ENCODE data around the gene HELZ.

Gene HELZ

DNA sequence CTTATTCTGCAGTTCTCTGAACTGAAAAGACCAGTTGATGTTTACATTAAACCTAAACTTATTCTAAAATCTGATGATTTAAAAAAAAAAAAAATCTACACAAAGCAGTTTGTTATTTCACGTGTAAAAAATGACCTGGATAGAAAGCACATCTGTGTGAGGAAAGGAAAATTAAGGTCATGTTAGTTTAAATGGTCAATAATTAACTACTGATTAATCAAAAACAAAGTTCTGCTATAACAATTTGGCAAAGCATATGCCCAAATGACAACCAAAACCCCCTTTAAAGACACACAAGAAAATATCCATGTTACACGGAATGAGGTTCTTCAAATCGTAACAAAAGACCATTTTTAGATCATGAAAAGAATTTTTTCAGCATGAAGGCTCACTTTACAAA, 170.2 kb downstream of the HELZ start:
- no peak for DNase-seq (ENCODE audit: low spot score)

DNA sequence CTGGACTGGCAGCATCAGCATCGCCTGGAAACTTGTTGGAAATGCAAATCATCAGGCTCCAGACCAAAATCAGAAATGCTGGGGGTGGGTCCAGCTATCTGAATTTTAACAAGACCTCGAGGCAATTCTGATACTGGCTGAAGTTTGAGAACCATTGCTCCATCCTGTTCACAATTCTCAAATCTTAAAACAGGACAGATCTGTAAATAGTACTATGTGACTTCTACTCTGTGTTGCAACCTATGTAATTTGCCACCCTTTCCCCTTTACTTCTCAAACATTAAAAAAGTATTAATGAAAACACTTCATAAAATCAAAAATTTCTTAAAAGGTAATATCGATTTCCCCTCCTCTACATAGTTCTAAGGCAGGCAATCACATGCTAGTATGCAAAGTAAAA, 172.1 kb downstream of the HELZ start:
- no peak for DNase-seq (ENCODE audit: low spot score)

DNA sequence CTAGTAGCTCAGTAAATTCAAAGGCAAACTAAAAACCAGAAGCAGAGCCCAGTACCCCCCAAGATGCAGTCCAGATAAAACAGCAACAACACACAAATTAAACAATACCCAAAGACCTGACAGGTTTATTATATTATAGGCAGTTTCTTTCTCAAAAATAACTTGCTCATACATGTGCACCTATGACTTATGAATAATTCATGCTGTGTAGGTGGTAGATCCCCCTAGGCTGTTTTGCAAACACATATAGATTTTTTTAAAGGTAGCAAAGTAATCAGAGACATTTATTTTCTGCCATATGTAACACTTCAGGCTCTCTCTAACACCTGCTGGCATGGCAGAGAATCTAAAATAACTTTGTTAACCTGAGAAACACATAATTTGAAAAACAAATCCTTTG, 173.4 kb downstream of the HELZ start:
- DNase-seq (ENCODE audit: low spot score), result no peak

DNA sequence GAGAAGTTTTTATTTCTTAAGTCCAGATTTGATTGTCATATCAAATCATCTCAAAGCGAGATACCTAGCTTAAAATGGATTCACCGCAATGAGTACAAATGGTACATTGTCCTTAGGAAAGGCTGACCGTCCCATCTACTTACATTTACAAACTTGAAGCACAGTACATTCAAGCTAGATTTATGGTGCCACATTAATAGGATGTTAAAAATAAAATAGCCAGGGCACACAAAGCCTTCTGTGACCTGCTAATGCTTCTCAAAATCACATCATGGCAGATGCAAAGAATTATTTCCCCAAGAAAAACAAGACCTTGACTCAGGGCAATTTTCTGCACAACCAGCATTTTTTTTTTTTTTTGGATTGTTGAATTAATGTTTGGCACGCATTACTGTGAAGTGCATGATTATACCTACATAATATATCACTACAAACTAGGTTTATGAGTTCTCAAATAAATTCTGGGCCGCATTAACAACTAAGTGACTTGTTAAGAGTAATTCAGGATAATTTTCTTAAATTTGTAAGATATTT, 175.3 kb downstream of the HELZ start:
- DNase-seq (ENCODE audit: low spot score), result no peak

DNA sequence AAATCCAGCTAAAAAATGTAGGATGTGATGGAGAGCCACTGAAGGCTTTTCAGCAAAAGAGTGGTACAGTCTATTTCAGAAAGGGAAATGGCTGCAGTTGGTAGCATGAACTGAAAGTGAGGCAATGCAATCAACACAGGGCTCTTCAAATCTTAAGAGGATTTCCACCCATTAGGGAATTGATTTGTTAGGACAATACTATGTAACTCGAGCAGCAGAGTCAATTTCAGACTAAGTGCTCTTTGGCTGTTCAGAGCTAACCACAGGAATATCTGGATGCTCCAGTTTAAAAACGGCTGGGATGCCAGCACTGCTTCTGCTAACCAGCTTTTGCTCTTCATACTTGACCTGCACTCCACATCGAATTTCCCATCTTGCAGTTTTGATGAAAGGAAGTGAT, 176.0 kb downstream of the HELZ start:
- DNase-seq (ENCODE audit: low spot score), result no peak

DNA sequence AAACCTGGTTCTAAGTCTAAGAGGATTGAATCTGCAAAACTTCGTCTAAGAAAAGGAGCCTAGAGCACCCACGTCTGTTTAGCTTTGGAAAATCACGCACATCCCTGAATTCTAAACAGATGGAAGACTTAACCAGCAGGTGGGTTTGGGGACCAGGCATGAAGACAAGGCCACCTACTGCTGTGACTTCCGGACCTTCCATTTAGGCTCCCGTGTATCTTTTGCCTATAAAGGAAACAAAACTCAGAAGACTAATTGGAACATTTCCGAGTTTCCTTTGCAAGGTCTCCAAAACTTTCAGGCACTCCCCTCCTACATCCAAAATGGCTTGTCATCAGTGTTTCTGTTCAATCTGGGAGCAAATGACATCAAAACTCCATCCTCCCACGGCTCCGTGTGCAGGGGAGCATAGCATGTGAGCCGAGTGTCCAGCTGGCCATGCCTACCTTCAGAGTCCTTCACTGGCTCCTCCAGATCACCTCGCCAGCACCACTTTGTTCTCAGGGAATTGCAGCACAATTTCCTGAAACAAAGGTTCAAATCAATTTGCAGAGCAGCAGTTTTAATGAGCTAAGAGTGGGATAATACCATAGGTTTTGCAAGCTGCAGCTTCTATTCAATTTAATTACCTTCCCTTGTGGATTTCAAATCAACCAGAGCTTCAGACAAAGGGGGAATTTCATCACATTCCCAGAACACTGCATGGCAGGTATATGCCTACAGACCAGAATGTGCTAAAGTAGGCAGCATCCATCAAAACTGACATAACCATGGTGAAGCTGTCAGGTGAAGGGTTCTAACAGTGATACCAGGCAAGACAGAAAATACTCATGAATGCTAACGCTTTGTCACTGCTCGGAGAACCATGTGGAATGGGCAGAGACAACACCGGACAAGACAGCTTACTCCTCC, 177.2 kb downstream of the HELZ start:
- no peak for DNase-seq (ENCODE audit: low spot score)

DNA sequence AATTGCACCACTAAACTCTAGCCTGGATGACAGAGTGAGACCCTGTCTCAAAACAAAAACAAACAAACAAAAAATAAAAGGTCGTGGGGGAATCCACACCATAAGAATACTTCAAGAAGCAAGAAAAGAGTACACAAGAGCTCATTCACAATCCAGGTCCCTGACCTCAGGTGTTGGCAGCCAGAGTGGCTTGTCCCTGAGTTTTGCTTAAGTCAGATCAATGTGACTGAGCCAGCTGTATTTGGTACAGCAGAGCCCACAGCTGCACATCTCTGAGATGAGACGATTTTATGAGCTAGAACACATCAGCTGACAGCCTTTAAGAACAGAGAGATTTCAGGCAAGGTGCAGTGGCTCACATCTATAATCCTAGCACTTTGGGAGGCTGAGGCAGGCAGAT, 178.3 kb downstream of the HELZ start:
- no peak for DNase-seq (ENCODE audit: low spot score)

DNA sequence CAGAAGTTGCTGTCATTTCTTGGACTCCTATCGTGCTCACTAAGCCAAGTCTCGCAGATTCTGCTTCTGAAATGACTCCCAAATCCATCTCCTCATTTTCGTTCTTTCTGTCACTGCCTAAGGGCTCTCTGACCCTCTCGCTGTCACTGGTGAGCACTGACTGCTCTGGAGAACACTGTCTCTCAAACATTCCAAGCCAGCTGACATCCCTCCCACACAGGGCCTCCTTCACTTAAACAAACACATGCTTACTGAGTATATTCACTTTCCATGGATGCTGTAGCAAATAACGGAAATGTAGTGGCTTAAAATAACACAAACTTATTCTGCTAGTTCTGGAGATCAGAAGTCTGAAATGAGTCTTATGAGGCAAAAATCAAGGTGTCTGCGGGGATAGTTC, 181.9 kb downstream of the HELZ start:
- DNase-seq (ENCODE audit: low spot score), result peak; percentile 38

DNA sequence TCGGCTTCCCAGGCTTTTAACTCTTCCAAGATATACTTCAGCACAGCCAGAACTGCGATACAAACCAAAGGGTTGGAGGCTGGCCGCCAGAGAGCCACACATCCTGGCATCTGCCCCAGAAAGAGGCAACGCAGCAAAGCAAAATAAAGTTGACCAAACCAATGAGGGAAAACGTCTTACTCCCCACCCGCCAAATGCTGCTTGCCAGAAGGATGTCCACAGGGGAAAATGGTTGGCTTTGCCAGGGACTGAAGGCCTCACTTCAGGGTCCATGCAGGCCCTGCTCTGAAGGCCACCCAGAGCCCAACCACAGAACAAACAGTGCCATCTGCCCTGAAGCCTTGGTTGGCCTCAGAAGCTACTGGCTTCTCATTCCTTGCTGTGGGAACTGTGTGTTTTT, 185.6 kb downstream of the HELZ start:
- no peak for DNase-seq (ENCODE audit: low spot score)

DNA sequence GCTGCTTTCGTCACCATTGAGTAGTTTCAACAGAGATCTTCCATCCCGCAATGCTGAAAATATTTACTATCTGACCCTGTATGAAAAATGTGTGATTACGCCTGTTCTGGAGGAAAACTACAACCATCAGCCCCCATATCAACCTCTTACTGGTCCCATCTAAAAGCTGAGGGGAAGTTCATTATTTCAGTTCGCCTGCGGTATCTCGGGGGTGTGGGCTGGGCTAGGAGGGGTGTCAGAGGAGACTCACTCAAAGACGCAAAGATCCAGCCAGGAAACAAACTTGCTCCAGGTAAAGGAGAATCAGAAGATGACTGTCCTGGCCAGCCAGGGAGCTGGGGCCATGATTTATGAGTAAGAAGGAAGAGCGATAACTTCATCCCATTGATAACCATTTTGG, 187.0 kb downstream of the HELZ start:
- DNase-seq (ENCODE audit: low spot score), result no peak

DNA sequence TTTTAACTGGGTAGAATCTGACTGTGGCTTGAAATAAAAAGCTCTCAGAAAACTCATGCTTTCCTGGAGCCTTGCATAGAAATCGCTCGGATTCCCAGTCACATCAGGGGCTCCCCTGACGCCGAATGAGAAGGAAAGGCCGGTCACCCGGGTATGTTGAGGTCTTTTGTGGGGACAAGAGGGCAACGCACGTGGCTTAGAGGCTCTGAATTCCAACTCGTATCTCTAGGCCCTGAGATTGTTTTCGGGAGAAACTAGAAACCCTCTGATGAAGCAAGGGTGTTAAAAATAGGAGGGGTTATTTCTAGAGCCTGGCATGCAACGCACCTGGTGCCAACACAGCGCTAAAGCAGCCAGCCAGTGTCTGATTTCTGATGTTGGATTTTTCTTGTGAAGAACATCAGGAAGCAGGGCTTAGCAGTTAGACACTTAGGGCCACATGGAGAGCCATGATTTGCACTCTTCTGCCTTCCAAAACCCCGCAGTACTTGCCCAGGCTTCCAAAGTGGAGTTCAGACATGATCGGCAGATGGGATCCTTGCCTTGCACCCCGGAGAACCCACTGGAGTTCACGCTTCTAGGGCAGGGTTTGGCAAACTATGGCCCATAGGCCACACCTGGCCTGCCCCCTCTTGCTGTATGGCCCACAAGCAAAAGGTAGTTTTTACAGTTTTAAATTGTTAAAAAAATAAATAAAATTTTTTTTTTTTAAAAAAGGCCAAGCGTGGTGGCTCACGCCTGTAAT, 188.1 kb downstream of the HELZ start:
- no peak for DNase-seq (ENCODE audit: low spot score)

DNA sequence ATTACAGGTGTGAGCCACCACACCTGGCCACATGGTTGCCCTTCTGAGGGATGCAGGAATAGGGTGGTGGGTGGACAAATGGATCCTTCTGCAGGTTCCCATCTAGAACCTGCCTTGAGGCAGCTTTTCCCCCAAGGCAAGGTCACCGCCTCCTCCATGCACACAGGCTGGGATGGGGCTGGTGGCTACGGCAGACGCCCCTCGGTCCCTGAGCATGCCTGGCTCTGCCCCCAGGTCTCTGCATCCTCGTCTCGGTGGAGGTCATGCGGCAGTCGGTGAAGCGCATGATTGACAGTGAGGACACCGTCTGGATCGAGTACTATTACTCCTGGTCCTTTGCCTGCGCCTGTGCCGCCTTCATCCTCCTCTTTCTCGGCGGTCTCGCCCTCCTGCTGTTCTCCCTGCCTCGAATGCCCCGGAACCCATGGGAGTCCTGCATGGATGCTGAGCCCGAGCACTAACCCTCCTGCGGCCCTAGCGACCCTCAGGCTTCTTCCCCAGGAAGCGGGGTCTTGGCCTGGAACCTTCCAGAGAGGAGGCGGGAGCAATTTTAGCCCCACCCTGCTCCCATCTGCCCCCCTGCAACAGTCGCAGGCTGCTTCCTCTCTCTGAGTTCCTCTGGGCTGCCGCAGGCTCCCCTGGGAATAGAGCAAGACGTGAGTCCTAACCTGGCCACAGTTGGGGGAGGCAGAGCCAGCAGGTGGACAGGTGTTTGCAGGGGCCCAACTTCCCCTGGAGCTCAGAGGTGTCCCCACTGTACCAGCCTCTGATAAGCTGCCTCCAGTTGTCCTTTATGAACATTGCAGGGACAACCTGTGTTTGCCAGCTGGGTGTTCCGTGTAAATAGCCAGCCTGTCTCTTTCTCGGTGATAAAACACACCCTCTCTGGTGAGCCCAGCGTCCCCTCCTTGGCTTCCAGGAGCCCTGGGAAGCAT, 188.9 kb downstream of the HELZ start:
- no peak for DNase-seq (ENCODE audit: low spot score)

DNA sequence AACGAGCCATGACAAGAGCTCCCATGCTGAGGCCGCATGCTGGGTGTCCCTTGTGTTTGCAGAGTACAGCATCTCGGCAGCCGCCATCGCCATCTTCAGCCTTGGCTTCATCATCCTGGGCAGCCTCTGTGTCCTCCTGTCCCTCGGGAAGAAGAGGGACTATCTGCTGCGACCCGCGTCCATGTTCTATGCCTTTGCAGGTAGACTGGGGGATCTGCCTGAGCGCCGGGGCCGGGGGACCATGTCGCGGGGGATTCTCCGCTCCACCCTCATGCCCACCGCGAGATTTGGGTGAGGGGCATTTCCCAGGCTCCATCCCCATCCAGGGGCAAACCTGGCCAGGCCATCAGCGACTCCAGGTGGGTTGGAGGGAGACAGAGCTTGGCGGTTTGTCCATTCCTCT, 190.0 kb downstream of the HELZ start:
- DNase-seq (ENCODE audit: low spot score), result no peak

DNA sequence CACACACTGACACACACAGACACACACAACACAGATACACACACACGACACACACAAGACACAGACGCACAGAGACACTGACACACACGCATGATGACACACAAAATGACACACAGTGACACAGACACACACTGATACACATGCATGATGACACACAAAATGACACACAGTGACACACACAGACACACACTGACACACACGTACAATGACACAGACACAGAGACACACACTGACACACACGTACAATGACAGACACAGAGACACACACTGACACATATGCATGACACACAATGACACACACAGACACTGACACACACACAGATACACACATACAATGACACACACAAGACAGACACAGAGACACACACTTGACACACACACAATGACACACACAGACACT, 190.4 kb downstream of the HELZ start:
- DNase-seq (ENCODE audit: low spot score), result no peak

DNA sequence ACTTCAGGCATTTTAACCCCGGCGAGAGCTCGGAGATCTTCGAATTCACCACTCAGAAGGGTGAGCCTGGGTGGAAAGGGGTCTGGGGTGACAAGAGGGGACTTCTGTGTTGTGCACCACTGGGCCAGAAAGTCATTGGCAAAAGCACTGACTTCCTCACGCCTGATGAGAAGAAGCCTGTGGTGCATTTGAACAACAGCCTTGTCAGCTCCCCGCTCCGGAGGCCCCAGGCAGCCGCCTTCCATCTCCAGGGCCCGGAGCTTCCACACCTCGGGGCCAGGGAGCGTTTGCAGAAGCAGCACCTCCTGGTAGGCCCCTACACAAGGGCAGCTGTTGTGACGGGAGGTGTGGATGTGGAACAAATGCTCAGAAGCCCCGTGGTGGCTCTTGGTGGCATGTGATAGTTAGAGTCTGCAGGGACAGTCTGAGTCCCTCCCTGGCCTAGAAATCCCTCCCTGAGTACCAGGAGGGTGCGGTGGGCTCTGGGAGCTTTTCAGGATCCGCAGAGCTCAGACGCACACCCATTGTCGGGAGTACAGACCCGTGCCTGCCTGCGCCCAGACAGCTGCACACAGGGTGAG, 190.9 kb downstream of the HELZ start:
- no peak for DNase-seq (ENCODE audit: low spot score)

DNA sequence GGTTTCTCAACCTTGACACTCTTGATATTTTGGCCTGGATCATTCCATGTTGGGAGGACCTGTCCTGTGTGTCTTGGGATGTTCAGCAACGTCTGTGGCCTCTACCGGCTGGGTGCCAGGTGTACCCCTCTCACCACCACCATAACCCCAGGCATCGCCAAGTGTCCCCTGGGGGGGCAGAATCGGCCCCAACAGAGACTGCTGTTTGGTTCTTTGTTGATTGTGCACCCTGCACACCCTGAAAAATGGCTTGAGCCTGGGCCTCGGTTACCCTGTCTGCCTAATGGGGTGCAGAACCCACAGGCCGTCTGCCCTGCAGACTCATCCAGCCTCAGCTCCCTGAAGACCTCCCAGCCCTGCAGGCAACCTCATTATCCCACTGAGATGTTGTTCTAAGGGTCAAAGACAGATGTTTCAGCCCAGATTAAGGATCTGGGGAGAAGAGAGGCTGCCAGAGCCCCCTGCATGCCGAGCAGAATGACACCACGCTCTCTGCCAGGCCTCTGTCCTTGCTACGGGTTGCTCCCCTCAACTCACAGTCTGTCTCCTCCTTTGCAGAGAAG, 191.5 kb downstream of the HELZ start:
- no peak for DNase-seq (ENCODE audit: low spot score)

DNA sequence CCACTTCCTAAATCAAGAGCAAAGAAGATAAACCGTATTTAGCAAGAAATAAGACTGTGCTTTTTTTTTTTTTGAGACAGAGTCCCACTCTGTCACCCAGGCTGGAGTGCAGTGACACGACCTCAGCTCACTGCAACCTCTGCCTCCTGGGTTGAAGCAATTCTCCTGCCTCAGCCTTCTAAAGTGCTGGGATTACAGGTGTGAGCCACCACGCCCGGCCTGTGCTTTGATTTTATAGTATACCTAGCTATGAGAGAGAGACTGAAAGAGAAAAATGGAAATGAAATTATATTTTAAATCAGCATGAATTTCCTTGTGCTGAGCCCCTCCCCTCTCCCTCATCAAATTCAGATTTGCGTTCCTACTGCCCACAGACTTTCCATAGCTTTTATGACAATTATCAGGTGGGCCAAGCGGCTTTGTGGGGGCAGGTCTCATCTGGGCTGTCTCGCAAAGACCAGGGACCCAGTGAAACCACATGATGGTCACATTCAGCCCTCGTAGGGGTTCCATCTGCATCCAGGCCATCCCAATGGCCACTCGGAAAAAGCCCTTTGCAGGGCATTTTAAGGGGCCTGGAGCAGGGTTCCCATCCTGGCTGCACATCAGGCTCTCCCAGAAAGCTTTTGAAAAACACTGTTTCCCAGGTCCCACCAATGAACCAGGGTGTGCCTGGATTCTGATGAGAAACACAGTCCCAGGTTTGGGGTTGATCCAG, 192.1 kb downstream of the HELZ start:
- no peak for DNase-seq (ENCODE audit: low spot score)

DNA sequence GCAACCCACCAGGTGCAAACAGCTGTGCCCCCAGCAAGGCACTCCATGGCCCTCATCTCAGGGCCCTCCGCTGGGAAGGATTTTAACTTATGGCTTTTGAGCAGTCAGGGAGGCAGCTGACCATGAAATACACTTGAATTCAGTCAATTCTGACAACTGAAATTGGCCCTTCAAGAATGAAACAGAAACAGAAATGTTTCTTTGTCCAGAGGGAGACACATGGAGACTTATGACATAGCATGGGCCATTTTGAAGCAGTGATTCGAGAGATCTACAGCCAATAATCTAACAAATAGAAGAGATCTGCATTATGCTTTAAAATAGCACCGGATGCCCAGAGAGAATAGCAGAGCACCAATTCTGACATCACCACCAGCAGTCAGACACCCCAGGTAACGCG, 193.2 kb downstream of the HELZ start:
- no peak for DNase-seq (ENCODE audit: low spot score)

DNA sequence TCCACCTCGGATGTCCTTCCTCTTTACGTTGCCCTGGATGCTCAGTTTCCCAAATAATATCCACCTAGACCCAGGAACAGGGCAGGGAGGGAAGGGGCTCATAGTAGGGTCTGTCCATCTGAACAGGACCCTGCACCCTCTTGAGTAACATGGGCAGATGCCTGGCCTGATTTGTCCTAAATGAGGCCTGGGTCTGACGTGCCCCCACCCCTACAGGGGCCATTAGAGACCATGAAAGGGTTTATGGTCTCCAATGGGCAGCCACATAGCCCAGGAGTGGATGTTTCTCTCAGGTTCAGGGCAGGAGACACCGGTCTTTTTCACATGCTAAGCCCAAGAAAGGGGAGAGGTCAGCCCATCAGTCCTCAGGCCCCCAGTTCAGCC, 193.8 kb downstream of the HELZ start:
- DNase-seq (ENCODE audit: low spot score), result no peak

DNA sequence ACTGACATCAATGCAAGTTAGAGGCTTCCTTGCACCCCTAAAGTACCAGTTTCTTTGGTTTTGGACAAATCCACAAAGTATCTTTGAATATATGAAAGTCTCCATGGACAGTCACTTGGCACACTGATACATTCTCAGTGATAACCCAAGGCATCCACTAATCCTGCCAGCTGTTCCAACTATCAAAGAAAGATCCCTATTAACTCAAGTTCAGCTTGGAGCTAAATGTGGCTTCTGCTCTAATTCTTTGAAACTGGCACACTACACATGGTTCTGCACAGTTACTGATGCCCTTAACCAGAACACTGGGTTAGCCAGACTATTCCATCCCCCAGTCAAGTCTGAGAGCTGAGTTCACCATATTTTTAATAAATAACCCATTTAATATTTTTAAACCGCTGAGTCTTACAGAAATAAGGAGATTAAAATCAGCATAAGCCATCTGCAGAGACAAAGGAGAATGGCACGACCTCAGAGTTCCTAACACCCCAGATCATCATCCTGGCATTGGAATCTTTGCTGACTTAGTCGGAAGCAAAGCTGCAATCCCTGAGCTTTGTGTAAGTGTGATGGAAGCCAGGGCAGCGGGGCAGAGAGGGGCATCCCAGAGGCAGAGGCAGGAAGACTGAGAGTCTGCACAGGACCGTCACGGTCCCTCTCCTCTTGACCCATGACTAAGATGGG, 194.4 kb downstream of the HELZ start:
- DNase-seq (ENCODE audit: low spot score), result no peak

Data from hepatic stellate cell (primary cell).